Neuronal stem cell (in vitro differentiated cells): ENCODE measurements around the gene MTTP.

Experiments used
- DNase-seq: peaks from one replicate; pipeline ENCODE4 v3.0.0-alpha.2; 2013; ENCODE audit warnings: low spot score
- H2AFZ ChIP-seq: one replicate; pipeline ENCODE4 v1.6.1; 2013; ENCODE audit warnings: mild to moderate bottlenecking, low read length, inconsistent platforms
- H2AK5ac ChIP-seq: 2 replicates; pipeline ENCODE4 v1.6.1; 2013; ENCODE audit warnings: low read depth, mild to moderate bottlenecking, inconsistent platforms, low read length, moderate library complexity, mixed read lengths
- H2BK120ac ChIP-seq: 2 replicates; pipeline ENCODE4 v1.6.1; 2013; ENCODE audit warnings: low read depth, mild to moderate bottlenecking, inconsistent platforms, low read length, moderate library complexity, mixed read lengths
- H2BK12ac ChIP-seq: one replicate; pipeline ENCODE4 v1.6.1; 2013; ENCODE audit warnings: low read length, inconsistent platforms
- H2BK15ac ChIP-seq: 2 replicates; pipeline ENCODE4 v1.6.1; 2013; ENCODE audit warnings: mild to moderate bottlenecking, low read length, inconsistent platforms, mixed read lengths
- H2BK5ac ChIP-seq: one replicate; pipeline ENCODE4 v1.6.1; 2013; ENCODE audit warnings: inconsistent platforms, mild to moderate bottlenecking, low read length, moderate library complexity
- H3K14ac ChIP-seq: one replicate; pipeline ENCODE4 v1.6.1; 2013; ENCODE audit warnings: low read length, inconsistent platforms
- H3K18ac ChIP-seq: 2 replicates; pipeline ENCODE4 v1.6.1; 2013; ENCODE audit warnings: low read length, inconsistent platforms
- H3K23ac ChIP-seq: 2 replicates; pipeline ENCODE4 v1.6.1; 2013; ENCODE audit warnings: low read depth, mild to moderate bottlenecking, mixed read lengths, low read length, inconsistent platforms; ENCODE audit not compliant: poor library complexity
- H3K27ac ChIP-seq: replicated peaks from 3 replicates; pipeline ENCODE4 v1.5.1; 2013; ENCODE audit warnings: low read length, inconsistent platforms
- H3K27me3 ChIP-seq, 3 experiments: 2 replicates each; pipeline ENCODE4 v1.6.1; 2013; ENCODE audit warnings: low read length in 3 of 3, mild to moderate bottlenecking in 2 of 3, inconsistent platforms in 1 of 3, low read depth in 1 of 3, mixed read lengths in 1 of 3, moderate library complexity in 1 of 3; ENCODE audit not compliant: control insufficient read depth in 3 of 3, insufficient read depth in 3 of 3
- H3K36me3 ChIP-seq, 2 donors: replicated peaks in 1 of 2; 2 replicates each; pipeline ENCODE4 v1.6.1; 2013; ENCODE audit warnings: low read length in 2 of 2; ENCODE audit not compliant: control insufficient read depth in 2 of 2, insufficient read depth in 2 of 2
- H3K4ac ChIP-seq: 2 replicates; pipeline ENCODE4 v1.6.1; 2013; ENCODE audit warnings: inconsistent platforms, mild to moderate bottlenecking, low read length, moderate library complexity
- H3K4me1 ChIP-seq, 2 donors: 1 replicate in 1 of 2; 2 replicates in 1 of 2; pipeline ENCODE4 v1.6.1; 2013; ENCODE audit warnings: low read length in 2 of 2, low read depth in 1 of 2; ENCODE audit not compliant: control insufficient read depth in 2 of 2, insufficient read depth in 1 of 2
- H3K4me2 ChIP-seq: one replicate; pipeline ENCODE4 v1.6.1; 2013; ENCODE audit warnings: mild to moderate bottlenecking, low read length, inconsistent platforms; ENCODE audit not compliant: insufficient read depth, poor library complexity, severe bottlenecking
- H3K4me3 ChIP-seq, 2 donors: 2 replicates each; pipeline ENCODE4 v1.5.1; 2013; ENCODE audit warnings: low read length in 2 of 2, mild to moderate bottlenecking in 2 of 2, inconsistent platforms in 1 of 2, moderate library complexity in 1 of 2
- H3K79me1 ChIP-seq: one replicate; pipeline ENCODE4 v1.6.1; 2013; ENCODE audit warnings: low read depth, mild to moderate bottlenecking, inconsistent platforms, low read length, moderate library complexity
- H3K9ac ChIP-seq: one replicate; pipeline ENCODE4 v1.6.1; 2013; ENCODE audit warnings: mild to moderate bottlenecking, low read depth, low read length, inconsistent platforms; ENCODE audit not compliant: poor library complexity
- H3K9me3 ChIP-seq, 2 donors: replicated peaks in 1 of 2; 2 replicates each; pipeline versions ENCODE3 to v1.6.1; 2013; ENCODE audit warnings: low read length in 2 of 2, mild to moderate bottlenecking in 2 of 2, inconsistent platforms in 1 of 2, low read depth in 1 of 2, mixed read lengths in 1 of 2, moderate library complexity in 1 of 2; ENCODE audit not compliant: control insufficient read depth in 2 of 2, insufficient read depth in 1 of 2
- H4K8ac ChIP-seq: one replicate; pipeline ENCODE4 v1.6.1; 2013; ENCODE audit warnings: low read depth, mild to moderate bottlenecking, inconsistent platforms, low read length, moderate library complexity
- H4K91ac ChIP-seq: one replicate; pipeline ENCODE4 v1.6.1; 2013; ENCODE audit warnings: low read length, low read depth, mild to moderate bottlenecking, inconsistent platforms; ENCODE audit not compliant: poor library complexity
- WGBS, 2 donors: extraction: QIAGEN DNeasy Blood & Tissue Kit; methylation state at CpG; one replicate each; pipeline ENCODE4 v1.1.7; 2013; ENCODE audit warnings: missing lambda C conversion rate in 2 of 2, mixed read lengths in 1 of 2; ENCODE audit not compliant: insufficient read length in 2 of 2, insufficient replicate concordance in 1 of 2; ENCODE audit errors: extremely low coverage in 2 of 2; 5-methylcytosine and 5-hydroxymethylcytosine counted together

MTTP gene

DNA sequence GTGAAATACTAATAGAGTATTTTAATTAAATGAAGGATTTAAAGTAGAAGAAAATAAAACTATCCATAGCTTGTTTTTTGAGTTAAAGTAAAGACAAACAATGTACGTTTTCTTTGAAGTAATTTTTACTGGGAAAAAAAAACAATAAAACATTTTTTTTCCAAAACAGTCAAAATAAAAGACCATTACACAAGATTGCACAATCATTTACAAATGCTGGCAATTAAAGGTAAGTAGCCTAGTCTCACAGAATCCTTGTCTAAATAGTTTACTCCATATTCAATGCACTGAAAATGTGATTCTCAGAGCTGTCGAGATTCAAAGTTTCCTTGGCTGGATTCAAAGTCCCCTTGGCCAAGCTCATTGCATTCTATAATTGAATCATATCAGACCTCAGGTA is 61.8 kb downstream of the MTTP start:
- no peak overlapping the region for H2AK5ac ChIP-seq
- no peak overlapping the region for H3K14ac ChIP-seq
- no peaks in the 10 kb centered on the region for H3K9me3 ChIP-seq
- no peak overlapping the region for H3K4me3 ChIP-seq
- H4K91ac ChIP-seq: no peak overlapping the region
- H2BK5ac ChIP-seq: no peak overlapping the region
- DNase-seq: no peak
- H2BK12ac ChIP-seq: no peak overlapping the region
- no CpG with 5 or more reads among the region's 2 CpGs for WGBS, 2 donors
- no peak overlapping the region for H2BK120ac ChIP-seq
- no peak overlapping the region for H3K4ac ChIP-seq
- H3K9ac ChIP-seq: no peak overlapping the region
- H3K27ac ChIP-seq: no peak overlapping the region
- no peak overlapping the region for H4K8ac ChIP-seq
- no peaks in the 10 kb centered on the region for H3K79me1 ChIP-seq
- H2AFZ ChIP-seq: no peak overlapping the region
- no peaks in the 10 kb centered on the region for H3K4me1 ChIP-seq
- H3K18ac ChIP-seq: no peak overlapping the region
- H3K36me3 ChIP-seq: no peaks in the 10 kb centered on the region
- no peak overlapping the region for H3K4me2 ChIP-seq
- H3K23ac ChIP-seq: no peak overlapping the region
- no peak overlapping the region for H2BK15ac ChIP-seq
- no peaks in the 10 kb centered on the region for H3K27me3 ChIP-seq

DNA sequence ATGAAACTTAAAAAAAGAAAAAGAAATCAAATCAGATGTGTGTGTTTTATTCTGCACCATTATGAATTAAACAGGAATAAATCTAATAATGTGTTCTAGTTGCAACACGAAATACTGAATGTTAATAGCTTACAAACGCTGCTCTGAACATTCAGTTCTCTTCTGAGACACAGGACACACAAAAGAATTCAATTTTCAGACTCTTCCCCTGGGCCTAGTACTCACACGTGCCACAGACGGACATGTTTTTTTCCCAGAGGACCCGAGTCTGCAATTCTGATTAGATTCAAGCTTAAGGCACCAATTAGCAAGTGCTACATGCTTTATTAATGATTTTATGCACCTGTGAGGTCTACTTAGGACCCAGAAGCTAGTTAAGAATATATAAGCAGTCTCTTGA is 62.5 kb downstream of the MTTP start:
- Histone ChIP-seq H3K4me2 (no peak overlapping the region), H3K4me3 (no peak overlapping the region), H3K14ac (no peak overlapping the region), H2BK12ac (no peak overlapping the region), H3K4me1 (no peaks in the 10 kb centered on the region), H3K23ac (no peak overlapping the region), H3K4ac (no peak overlapping the region), H3K18ac (no peak overlapping the region), H4K91ac (no peak overlapping the region), H3K27ac (no peak overlapping the region), H4K8ac (no peak overlapping the region), H3K36me3 (no peaks in the 10 kb centered on the region), H2BK5ac (no peak overlapping the region), H2AK5ac (no peak overlapping the region), H3K9me3 (no peaks in the 10 kb centered on the region), H2AFZ (peak overlapping the region; percentile 61), H3K79me1 (no peaks in the 10 kb centered on the region), H2BK120ac (no peak overlapping the region), H3K27me3 (no peaks in the 10 kb centered on the region), H2BK15ac (no peak overlapping the region), H3K9ac (no peak overlapping the region)
- no peak for DNase-seq
- no CpG with 5 or more reads among the region's 5 CpGs for WGBS, 2 donors

DNA sequence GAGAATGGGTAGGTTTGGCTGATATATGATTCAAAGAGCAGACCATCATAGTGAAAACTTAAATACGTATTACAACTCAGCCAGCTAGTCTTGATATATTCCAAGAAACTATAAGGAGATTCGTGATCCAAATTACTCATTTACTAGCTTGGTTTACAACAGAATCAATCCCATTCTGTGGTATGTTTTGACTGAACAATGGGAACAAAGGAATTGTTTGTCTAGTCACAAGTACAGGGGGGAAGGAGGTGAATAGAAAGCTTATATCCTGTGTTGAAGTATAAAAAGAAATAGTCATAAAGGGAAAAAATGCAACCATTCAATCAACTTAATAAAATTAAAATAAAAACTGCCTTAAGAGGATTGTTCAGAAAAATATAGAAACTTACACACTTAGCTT is 66.1 kb downstream of the MTTP start:
- no peak for DNase-seq
- Histone ChIP-seq H2AFZ (no peak overlapping the region), H2BK15ac (no peak overlapping the region), H2BK5ac (no peak overlapping the region), H4K91ac (no peak overlapping the region), H3K4me3 (no peak overlapping the region), H3K4me2 (no peak overlapping the region), H3K4me1 (peaks cover 4 to 16% of the 10 kb centered on the region in 2 donors), H3K36me3 (no peaks in the 10 kb centered on the region), H3K9ac (no peak overlapping the region), H2BK120ac (no peak overlapping the region), H3K18ac (no peak overlapping the region), H2BK12ac (no peak overlapping the region), H3K27ac (no peak overlapping the region), H3K9me3 (no peaks in the 10 kb centered on the region), H2AK5ac (no peak overlapping the region), H4K8ac (no peak overlapping the region), H3K27me3 (no peaks in the 10 kb centered on the region), H3K14ac (no peak overlapping the region), H3K79me1 (no peaks in the 10 kb centered on the region), H3K4ac (no peak overlapping the region), H3K23ac (no peak overlapping the region)
- no CpG with 5 or more reads among the region's 2 CpGs for WGBS, 2 donors

DNA sequence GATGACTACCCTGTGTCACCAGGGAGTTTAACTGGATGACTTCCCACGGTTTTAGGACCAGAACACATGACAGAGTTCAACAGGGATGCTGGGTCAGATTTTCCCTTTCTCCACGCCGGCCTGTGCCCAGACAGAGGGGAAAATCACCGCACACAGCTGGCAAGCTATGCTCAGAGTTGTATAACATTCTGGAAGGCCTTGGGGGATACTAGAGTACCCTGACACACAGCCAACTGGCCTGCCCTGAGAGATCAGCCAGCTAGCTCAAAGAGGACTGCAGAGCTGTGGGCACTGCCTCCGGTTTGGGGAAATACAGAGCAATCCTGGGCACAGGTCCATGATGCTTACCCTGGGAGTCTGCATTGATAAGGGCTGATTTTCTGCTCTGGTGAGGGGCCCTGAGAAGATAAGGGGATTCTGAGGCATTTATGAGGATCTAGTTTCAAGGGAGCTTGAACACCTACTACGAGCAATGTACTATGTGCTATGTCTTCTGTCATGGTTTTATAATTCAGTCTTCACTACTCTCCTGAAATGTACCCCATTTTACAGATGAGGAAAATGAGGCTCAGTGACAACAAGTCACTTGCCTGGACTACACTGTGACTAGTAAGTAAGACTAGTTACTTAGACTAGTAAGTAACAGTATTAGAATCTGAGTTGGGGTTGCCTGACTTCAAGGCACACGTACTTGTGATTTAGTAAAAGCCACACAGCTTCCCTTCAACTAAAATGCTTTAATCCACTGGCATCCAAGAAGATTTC is 68.3 kb downstream of the MTTP start:
- DNase-seq: no peak
- Histone ChIP-seq H3K9me3 (no peaks in the 10 kb centered on the region), H3K23ac (no peak overlapping the region), H3K4me1 (peaks cover 4 to 24% of the 10 kb centered on the region in 2 donors), H3K9ac (no peak overlapping the region), H3K4me2 (no peak overlapping the region), H4K8ac (no peak overlapping the region), H3K79me1 (no peaks in the 10 kb centered on the region), H3K4ac (no peak overlapping the region), H2BK120ac (no peak overlapping the region), H3K27me3 (no peaks in the 10 kb centered on the region), H3K36me3 (no peaks in the 10 kb centered on the region), H2BK15ac (no peak overlapping the region), H4K91ac (no peak overlapping the region), H2BK12ac (no peak overlapping the region), H3K27ac (no peak overlapping the region), H3K14ac (no peak overlapping the region), H2AK5ac (no peak overlapping the region), H2BK5ac (no peak overlapping the region), H3K4me3 (no peak overlapping the region), H3K18ac (no peak overlapping the region), H2AFZ (peak overlapping the region; percentile 36)
- no CpG with 5 or more reads among the region's 7 CpGs for WGBS, 2 donors
